Kidney (tissue), 14 donors: Measurements from ENCODE around the gene B3GALT4. TPM values are rescaled to one million over a fixed set of nuclear protein-coding genes. Genes with fewer than 3 reads are reported as not detected.

Experiments used
- DNase-seq, 5 donors: peaks; one replicate each; pipeline ENCODE4 v3.0.0-alpha.2; 2013 to 2020
- FAIRE-seq: peaks from 2 replicates; lab custom pipeline; 2012; peaks lifted over from hg19 to GRCh38; lab: Jason Lieb, UNC
- H3K27ac ChIP-seq, 2 donors: one replicate each; pipeline ENCODE4 v1.7.0; 2013; ENCODE audit warnings: low read depth in 2 of 2, low read length in 2 of 2, inconsistent platforms in 1 of 2
- H3K27me3 ChIP-seq: one replicate; pipeline ENCODE4 v1.7.1; 2013; ENCODE audit warnings: low read length, inconsistent platforms; ENCODE audit not compliant: control insufficient read depth, insufficient read depth
- H3K36me3 ChIP-seq, 3 donors: one replicate each; pipeline versions ENCODE4 v1.7.0 to v1.7.1; 2013; ENCODE audit warnings: low read length in 3 of 3, control low read depth in 1 of 3, inconsistent platforms in 1 of 3; ENCODE audit not compliant: insufficient read depth in 3 of 3, control insufficient read depth in 2 of 3
- H3K4me1 ChIP-seq, 3 donors: one replicate each; pipeline versions ENCODE4 v1.7.0 to v1.7.1; 2013; ENCODE audit warnings: low read length in 3 of 3, inconsistent platforms in 1 of 3, low read depth in 1 of 3; ENCODE audit not compliant: control insufficient read depth in 2 of 3, insufficient read depth in 2 of 3
- H3K4me3 ChIP-seq, 3 donors: one replicate each; pipeline versions ENCODE4 v1.7.0 to v1.8.1; 2013; ENCODE audit warnings: low read length in 3 of 3, control low read depth in 1 of 3, inconsistent platforms in 1 of 3
- H3K9ac ChIP-seq, 3 donors: one replicate each; pipeline versions ENCODE4 v1.7.0 to v1.7.1; 2013; ENCODE audit warnings: low read length in 3 of 3, control low read depth in 1 of 3, inconsistent platforms in 1 of 3
- H3K9me3 ChIP-seq, 3 donors: one replicate each; pipeline versions ENCODE4 v1.7.0 to v1.7.1; 2013; ENCODE audit warnings: low read length in 3 of 3, control low read depth in 1 of 3, inconsistent platforms in 1 of 3; ENCODE audit not compliant: control insufficient read depth in 2 of 3, insufficient read depth in 1 of 3
- intact Hi-C: fragments of 100-400 bp; cut with DNase I; formaldehyde crosslinking; loops from one replicate; pipeline ENCODE4 v1.11.1; 2022
- microRNA-seq: library from miRNA; unstranded; fragments of <30 nt; microRNA quantifications from one replicate; pipeline ENCODE4 v1.2.0, GENCODE V29; 2020
- polyA plus RNA-seq: library from polyadenylated mRNA; stranded (reverse); fragments of 350-450 nt; fragmentation: Illumina TruSeq; extraction: RNeasy Lipid Tissue Mini Kit (QIAGEN cat#74804); gene quantifications from one replicate; pipeline ENCODE4 v1.2.3, GENCODE V29; 2014; ENCODE audit warnings: low read depth, low replicate concordance; ENCODE audit not compliant: insufficient read depth
- total RNA-seq: library from RNA; stranded (reverse); fragmentation: NEBNext Ultra II Directional; extraction: Animal tissue kit (Norgen Biotek cat#: 25700); gene quantifications from one replicate; pipeline ENCODE4 v1.2.1, GENCODE V29; 2021
- TF ChIP-seq, protein P1 (sequence below): IDR thresholded peaks from 3 replicates; pipeline ENCODE4 v1.5.1; 2012; ENCODE audit warnings: mild to moderate bottlenecking, moderate library complexity, borderline replicate concordance; ENCODE audit not compliant: insufficient read depth; ENCODE audit errors: extremely low read depth
- donor health status: control.
- donor health status: control.
- donor health status: control.
- donor health status: control.
- donor health status: control.
- donor health status: DM: yes; HTN: yes; CAD: no.
- donor health status: Normal renal cell carcinoma (clear cell type).

The B3GALT4 gene
- total and polyA plus RNA-seq, 2 donors from 2014 or later: 14.0 to 20.2 TPM

DNA sequence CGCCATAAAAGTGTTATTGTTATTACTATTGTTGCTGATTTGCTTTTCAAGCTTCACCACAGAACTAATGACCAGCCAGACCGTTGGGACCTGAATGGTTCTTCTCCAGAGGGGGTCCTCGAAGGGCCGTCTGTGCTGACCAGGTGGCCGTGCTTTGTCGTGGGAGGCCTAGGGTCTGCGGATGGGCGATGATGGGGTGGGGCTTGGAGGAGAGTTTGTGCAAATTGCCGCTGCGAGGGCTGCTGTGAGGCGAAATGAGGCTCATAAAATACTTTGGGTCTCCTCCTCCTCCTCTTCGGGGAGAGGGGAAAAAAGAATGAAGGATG is 46.7 kb downstream of the B3GALT4 start:
- intact Hi-C loops: no loop called here
- Histone ChIP-seq H3K27ac (peak overlapping the region; percentile 79), H3K9ac (peak overlapping the region in 2 of 3 donors; percentile 85 to 97), H3K27me3 (no peaks in the 10 kb centered on the region), H3K9me3 (no peaks in the 10 kb centered on the region), H3K36me3 (peaks cover 5 to 17% (median 11%) of the 10 kb centered on the region in 3 donors), H3K4me3 (peak overlapping the region; percentile 81 to 92 (median 91)), H3K4me1 (peaks cover 0 to 21% (median 15%) of the 10 kb centered on the region in 3 donors)
- TF ChIP-seq, protein P1, sequence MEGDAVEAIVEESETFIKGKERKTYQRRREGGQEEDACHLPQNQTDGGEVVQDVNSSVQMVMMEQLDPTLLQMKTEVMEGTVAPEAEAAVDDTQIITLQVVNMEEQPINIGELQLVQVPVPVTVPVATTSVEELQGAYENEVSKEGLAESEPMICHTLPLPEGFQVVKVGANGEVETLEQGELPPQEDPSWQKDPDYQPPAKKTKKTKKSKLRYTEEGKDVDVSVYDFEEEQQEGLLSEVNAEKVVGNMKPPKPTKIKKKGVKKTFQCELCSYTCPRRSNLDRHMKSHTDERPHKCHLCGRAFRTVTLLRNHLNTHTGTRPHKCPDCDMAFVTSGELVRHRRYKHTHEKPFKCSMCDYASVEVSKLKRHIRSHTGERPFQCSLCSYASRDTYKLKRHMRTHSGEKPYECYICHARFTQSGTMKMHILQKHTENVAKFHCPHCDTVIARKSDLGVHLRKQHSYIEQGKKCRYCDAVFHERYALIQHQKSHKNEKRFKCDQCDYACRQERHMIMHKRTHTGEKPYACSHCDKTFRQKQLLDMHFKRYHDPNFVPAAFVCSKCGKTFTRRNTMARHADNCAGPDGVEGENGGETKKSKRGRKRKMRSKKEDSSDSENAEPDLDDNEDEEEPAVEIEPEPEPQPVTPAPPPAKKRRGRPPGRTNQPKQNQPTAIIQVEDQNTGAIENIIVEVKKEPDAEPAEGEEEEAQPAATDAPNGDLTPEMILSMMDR: no peak
- DNase-seq (peak in 1 of 5 donors; percentile 81), FAIRE-seq (no peak)

DNA sequence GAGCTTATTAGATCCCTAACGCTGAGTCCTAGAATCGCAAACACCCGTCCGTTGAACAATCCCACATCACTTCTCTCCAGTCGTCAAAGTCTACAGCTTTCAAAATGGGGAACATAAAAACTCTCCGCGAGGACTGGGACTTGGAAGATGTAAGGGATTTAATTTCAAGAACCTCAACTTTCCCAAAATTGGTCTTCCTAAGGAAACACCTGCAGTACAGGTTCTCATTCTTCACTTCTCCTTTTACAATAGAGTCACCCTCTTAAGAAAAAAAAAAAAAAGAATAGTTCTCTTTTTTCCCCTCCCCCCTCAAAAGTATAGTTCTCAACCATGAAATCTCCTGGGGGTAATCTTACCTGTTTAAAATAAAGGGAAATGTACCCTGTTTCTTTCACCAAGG is 47.2 kb downstream of the B3GALT4 start:
- TF ChIP-seq, protein P1: no peak
- no peak for FAIRE-seq
- intact Hi-C loops: no loop called here
- H3K27ac ChIP-seq: no peak overlapping the region
- H3K9ac ChIP-seq: peak overlapping the region in 1 of 3 donors; percentile 97
- no peaks in the 10 kb centered on the region for H3K27me3 ChIP-seq
- H3K36me3 ChIP-seq: peaks cover 5 to 14% (median 11%) of the 10 kb centered on the region in 3 donors
- no peaks in the 10 kb centered on the region for H3K9me3 ChIP-seq
- H3K4me3 ChIP-seq: peak overlapping the region in 2 of 3 donors; percentile 81 to 91
- H3K4me1 ChIP-seq: peaks cover 0 to 17% (median 10%) of the 10 kb centered on the region in 3 donors
- peak in 1 of 5 donors; percentile 11 for DNase-seq

Small RNA genes within 50 kb of the gene (microRNA-seq; reads per million reads assigned to microRNA genes)
- not detected for gene MIR6834
- not detected for gene MIR6873

Other genes with a start within 250 kb of the B3GALT4 start
- 200 TPM for gene HLA-DPA1, start 203.5 kb upstream of the B3GALT4 start, total RNA-seq
- 154 TPM for gene HLA-DPA1, start 203.5 kb upstream of the B3GALT4 start, polyA plus RNA-seq
- 181 TPM for gene HLA-DPB1, start 201.1 kb upstream of the B3GALT4 start, total RNA-seq
- 141 TPM for gene HLA-DPB1, start 201.1 kb upstream of the B3GALT4 start, polyA plus RNA-seq
- 0.85 TPM for gene COL11A2, start 84.7 kb upstream of the B3GALT4 start, total RNA-seq
- 2.3 TPM for gene COL11A2, start 84.7 kb upstream of the B3GALT4 start, polyA plus RNA-seq
- gene RXRB, start 76.5 kb upstream of the B3GALT4 start, total RNA-seq: 52.2 TPM
- gene RXRB, start 76.5 kb upstream of the B3GALT4 start, polyA plus RNA-seq: 35.7 TPM
- gene SLC39A7, start 76.3 kb upstream of the B3GALT4 start, total RNA-seq: 83.3 TPM
- gene SLC39A7, start 76.3 kb upstream of the B3GALT4 start, polyA plus RNA-seq: 118 TPM
- gene HSD17B8, start 72.5 kb upstream of the B3GALT4 start, total RNA-seq: 26.6 TPM
- gene HSD17B8, start 72.5 kb upstream of the B3GALT4 start, polyA plus RNA-seq: 83.0 TPM
- gene RING1, start 68.6 kb upstream of the B3GALT4 start, total RNA-seq: 47.2 TPM
- gene RING1, start 68.6 kb upstream of the B3GALT4 start, polyA plus RNA-seq: 48.6 TPM
- 64.4 TPM for gene VPS52, start 5.2 kb upstream of the B3GALT4 start, total RNA-seq
- 35.8 TPM for gene VPS52, start 5.2 kb upstream of the B3GALT4 start, polyA plus RNA-seq
- 1,706 TPM for gene RPS18, start 5.0 kb upstream of the B3GALT4 start, total RNA-seq
- 2,618 TPM for gene RPS18, start 5.0 kb upstream of the B3GALT4 start, polyA plus RNA-seq
- gene WDR46, start 12.1 kb downstream of the B3GALT4 start, total RNA-seq: 40.3 TPM
- 46.5 TPM for gene WDR46, start 12.1 kb downstream of the B3GALT4 start, polyA plus RNA-seq
- gene PFDN6, start 12.5 kb downstream of the B3GALT4 start, total RNA-seq: 46.8 TPM
- 159 TPM for gene PFDN6, start 12.5 kb downstream of the B3GALT4 start, polyA plus RNA-seq
- gene RGL2, start 21.8 kb downstream of the B3GALT4 start, total RNA-seq: 92.4 TPM
- gene RGL2, start 21.8 kb downstream of the B3GALT4 start, polyA plus RNA-seq: 56.2 TPM
- 217 TPM for gene TAPBP, start 37.0 kb downstream of the B3GALT4 start, total RNA-seq
- 53.5 TPM for gene TAPBP, start 37.0 kb downstream of the B3GALT4 start, polyA plus RNA-seq
- gene ZBTB22, start 40.6 kb downstream of the B3GALT4 start, total RNA-seq: 22.9 TPM
- gene ZBTB22, start 40.6 kb downstream of the B3GALT4 start, polyA plus RNA-seq: 16.3 TPM
- gene DAXX, start 45.8 kb downstream of the B3GALT4 start, total RNA-seq: 35.5 TPM
- gene DAXX, start 45.8 kb downstream of the B3GALT4 start, polyA plus RNA-seq: 23.7 TPM
- gene KIFC1, start 114.7 kb downstream of the B3GALT4 start, total RNA-seq: 2.3 TPM
- not detected for gene KIFC1, start 114.7 kb downstream of the B3GALT4 start, polyA plus RNA-seq
- 63.8 TPM for gene PHF1, start 133.9 kb downstream of the B3GALT4 start, total RNA-seq
- gene PHF1, start 133.9 kb downstream of the B3GALT4 start, polyA plus RNA-seq: 87.6 TPM
- gene CUTA, start 141.0 kb downstream of the B3GALT4 start, total RNA-seq: 163 TPM
- 433 TPM for gene CUTA, start 141.0 kb downstream of the B3GALT4 start, polyA plus RNA-seq
- gene SYNGAP1, start 142.9 kb downstream of the B3GALT4 start, total RNA-seq: 17.8 TPM
- gene SYNGAP1, start 142.9 kb downstream of the B3GALT4 start, polyA plus RNA-seq: 2.7 TPM
- gene ZBTB9, start 177.5 kb downstream of the B3GALT4 start, total RNA-seq: 11.5 TPM
- 6.4 TPM for gene ZBTB9, start 177.5 kb downstream of the B3GALT4 start, polyA plus RNA-seq